IMR-90 (cell line): ENCODE measurements around the gene LENG1.

Source experiments
- BHLHE40 ChIP-seq: fragments of 150-350 bp; IDR thresholded peaks from 2 replicates; pipeline ENCODE4 v1.6.1; 2016; ENCODE audit warnings: mild to moderate bottlenecking, low read depth, low read length
- CEBPB ChIP-seq: IDR thresholded peaks from 2 replicates; pipeline ENCODE4 v1.6.1; 2012; ENCODE audit warnings: low read depth, low read length, improper control_type of control experiment
- CTCF ChIP-seq: conservative IDR thresholded peaks from 2 replicates; pipeline ENCODE4 v1.5.1; 2012; ENCODE audit warnings: mild to moderate bottlenecking, low read depth, low read length, improper control_type of control experiment
- FOS ChIP-seq: fragments of 150-350 bp; IDR thresholded peaks from 2 replicates; pipeline ENCODE4 v1.6.1; 2016; ENCODE audit warnings: low read depth, low read length
- POLR2A ChIP-seq: IDR thresholded peaks from 2 replicates; pipeline ENCODE4 v1.6.1; 2012; ENCODE audit warnings: mild to moderate bottlenecking, low read depth, low read length
- USF2 ChIP-seq: fragments of 150-350 bp; IDR thresholded peaks from 2 replicates; pipeline ENCODE4 v1.6.1; 2017; ENCODE audit warnings: mild to moderate bottlenecking, antibody characterized with exemption, low read length, low read depth

GRCh38 chr19:54158812-54159351 is 639 bp downstream of the LENG1 start:
- TF ChIP-seq CTCF (no peak), BHLHE40 (no peak), USF2 (no peak), FOS (no peak), POLR2A (no peak), CEBPB (no peak)
